Neural cell (in vitro differentiated cells): ENCODE results near the gene NINJ1. TPM values are rescaled to one million over a fixed set of nuclear protein-coding genes. Genes with fewer than 3 reads are reported as not detected.

Source experiments
- H2AFZ ChIP-seq: fragments of 200-600, 300-800 bp; sonication (generic), shearing (Covaris generic); 2 replicates; pipeline ENCODE4 v1.6.0; 2014; ENCODE audit warnings: low read depth, mild to moderate bottlenecking, antibody characterized with exemption, low read length, moderate library complexity
- H3F3A ChIP-seq: fragments of 200-600 bp; shearing (Covaris generic); 2 replicates; pipeline ENCODE4 v1.6.1; 2016; ENCODE audit warnings: mild to moderate bottlenecking, moderate library complexity, mixed read lengths, antibody characterized with exemption, low read length; ENCODE audit not compliant: insufficient read depth, poor library complexity, severe bottlenecking
- H3K27ac ChIP-seq: fragments of 200-600, 300-800 bp; sonication (generic), shearing (Covaris generic); 2 replicates; pipeline ENCODE4 v1.5.1; 2014; ENCODE audit warnings: mild to moderate bottlenecking, low read length, moderate library complexity
- H3K27me3 ChIP-seq: fragments of 300-800, 200-600 bp; sonication (generic), shearing (Covaris generic); 2 replicates; pipeline ENCODE4 v1.6.0; 2014; ENCODE audit warnings: mild to moderate bottlenecking, low read depth, low read length, moderate library complexity; ENCODE audit not compliant: insufficient read depth
- H3K36me3 ChIP-seq: fragments of 300-800, 200-600 bp; sonication (generic), shearing (Covaris generic); 2 replicates; pipeline ENCODE4 v1.5.1; 2014; ENCODE audit warnings: mild to moderate bottlenecking, antibody characterized with exemption, low read length, moderate library complexity; ENCODE audit not compliant: insufficient read depth
- H3K4me2 ChIP-seq: fragments of 300-800, 200-600 bp; sonication (generic), shearing (Covaris generic); 2 replicates; pipeline ENCODE4 v1.6.0; 2014; ENCODE audit warnings: mild to moderate bottlenecking, low read length
- H3K4me3 ChIP-seq: fragments of 300-800, 200-600 bp; sonication (generic), shearing (Covaris generic); 2 replicates; pipeline ENCODE4 v1.5.1; 2014; ENCODE audit warnings: mild to moderate bottlenecking, low read length, moderate library complexity
- H3K79me2 ChIP-seq: fragments of 200-600 bp; shearing (Covaris generic); replicated peaks from 2 replicates; pipeline ENCODE4 v1.6.0; 2014; ENCODE audit warnings: mild to moderate bottlenecking, low read length, moderate library complexity; ENCODE audit not compliant: insufficient read depth
- H3K9ac ChIP-seq: fragments of 300-800, 200-600 bp; sonication (generic), shearing (Covaris generic); 2 replicates; pipeline ENCODE4 v1.6.1; 2016; ENCODE audit warnings: mild to moderate bottlenecking, low read length, mixed read lengths
- H3K9me2 ChIP-seq: fragments of 200-600 bp; shearing (Covaris generic); 2 replicates; pipeline ENCODE4 v1.6.1; 2016; ENCODE audit warnings: mild to moderate bottlenecking, low read length, mixed read lengths; ENCODE audit not compliant: insufficient read depth
- H3K9me3 ChIP-seq: fragments of 200-600, 300-800 bp; sonication (generic), shearing (Covaris generic); 2 replicates; pipeline ENCODE4 v1.6.1; 2016; ENCODE audit warnings: mild to moderate bottlenecking, mixed run types, low read length, moderate library complexity, mixed read lengths
- H4K20me1 ChIP-seq: fragments of 200-600 bp; shearing (Covaris generic); 2 replicates; pipeline ENCODE4 v1.6.1; 2016; ENCODE audit warnings: mild to moderate bottlenecking, mixed run types; ENCODE audit not compliant: insufficient read depth
- EP300 ChIP-seq: fragments of 450-650 bp; conservative IDR thresholded peaks from 2 replicates; pipeline ENCODE4 v1.6.1; 2014; ENCODE audit warnings: antibody characterized with exemption, mild to moderate bottlenecking, moderate library complexity; ENCODE audit not compliant: poor library complexity, severe bottlenecking
- EZH2 ChIP-seq: fragments of 200-600, 300-800 bp; shearing (Covaris generic), sonication (generic); IDR thresholded peaks from 2 replicates; pipeline ENCODE4 v1.6.1; 2014; ENCODE audit warnings: antibody characterized with exemption, low read length, borderline replicate concordance, mild to moderate bottlenecking; ENCODE audit not compliant: insufficient read depth, poor library complexity, severe bottlenecking
- MXI1 ChIP-seq: fragments of 450-650 bp; conservative IDR thresholded peaks from 2 replicates; pipeline ENCODE4 v1.6.1; 2014; ENCODE audit warnings: antibody characterized with exemption, mild to moderate bottlenecking; ENCODE audit not compliant: poor library complexity, severe bottlenecking
- POLR2AphosphoS5 ChIP-seq: IDR thresholded peaks from 2 replicates; pipeline ENCODE4 v1.6.1; 2012
- RAD21 ChIP-seq: fragments of 450-650 bp; conservative IDR thresholded peaks from 2 replicates; pipeline ENCODE4 v1.6.1; 2014; ENCODE audit warnings: antibody characterized with exemption, mild to moderate bottlenecking, moderate library complexity
- REST ChIP-seq: IDR thresholded peaks from 2 replicates; pipeline ENCODE4 v1.6.1; 2012; ENCODE audit warnings: borderline replicate concordance
- SMC3 ChIP-seq: fragments of 450-650 bp; conservative IDR thresholded peaks from 2 replicates; pipeline ENCODE4 v1.6.1; 2014; ENCODE audit warnings: antibody characterized with exemption, mild to moderate bottlenecking, moderate library complexity; ENCODE audit not compliant: poor library complexity
- TAF1 ChIP-seq: IDR thresholded peaks from 2 replicates; pipeline ENCODE4 v1.6.1; 2012; ENCODE audit warnings: low read depth
- polyA plus RNA-seq: library from polyadenylated mRNA; depleted of rRNA; stranded (reverse); fragments of >200 nt; gene quantifications from 2 replicates; pipeline ENCODE4 v1.2.3, GENCODE V29; 2014
- TF ChIP-seq, protein P1 (sequence below): fragments of 450-650 bp; IDR thresholded peaks from 2 replicates; pipeline ENCODE4 v1.5.1; 2014; ENCODE audit warnings: antibody characterized with exemption, mild to moderate bottlenecking, moderate library complexity; ENCODE audit not compliant: poor library complexity, severe bottlenecking

Gene NINJ1
- polyA plus RNA-seq, 1 donor from 2014 or later: 2.7 TPM

- H3K79me2 ChIP-seq: no peaks in the 10 kb centered on the region
- H4K20me1 ChIP-seq: no peaks in the 10 kb centered on the region
- H2AFZ ChIP-seq: no peak overlapping the region
- no peak overlapping the region for H3K9ac ChIP-seq
- H3K4me2 ChIP-seq: no peak overlapping the region
- no peaks in the 10 kb centered on the region for H3K9me3 ChIP-seq
- no peaks in the 10 kb centered on the region for H3K27me3 ChIP-seq
- H3K9me2 ChIP-seq: no peaks in the 10 kb centered on the region
- no peaks in the 10 kb centered on the region for H3F3A ChIP-seq
- TF ChIP-seq REST (no peak), POLR2AphosphoS5 (no peak), EP300 (no peak), MXI1 (no peak), EZH2 (no peak), TAF1 (no peak), RAD21 (no peak), SMC3 (no peak)
- TF ChIP-seq, protein P1, sequence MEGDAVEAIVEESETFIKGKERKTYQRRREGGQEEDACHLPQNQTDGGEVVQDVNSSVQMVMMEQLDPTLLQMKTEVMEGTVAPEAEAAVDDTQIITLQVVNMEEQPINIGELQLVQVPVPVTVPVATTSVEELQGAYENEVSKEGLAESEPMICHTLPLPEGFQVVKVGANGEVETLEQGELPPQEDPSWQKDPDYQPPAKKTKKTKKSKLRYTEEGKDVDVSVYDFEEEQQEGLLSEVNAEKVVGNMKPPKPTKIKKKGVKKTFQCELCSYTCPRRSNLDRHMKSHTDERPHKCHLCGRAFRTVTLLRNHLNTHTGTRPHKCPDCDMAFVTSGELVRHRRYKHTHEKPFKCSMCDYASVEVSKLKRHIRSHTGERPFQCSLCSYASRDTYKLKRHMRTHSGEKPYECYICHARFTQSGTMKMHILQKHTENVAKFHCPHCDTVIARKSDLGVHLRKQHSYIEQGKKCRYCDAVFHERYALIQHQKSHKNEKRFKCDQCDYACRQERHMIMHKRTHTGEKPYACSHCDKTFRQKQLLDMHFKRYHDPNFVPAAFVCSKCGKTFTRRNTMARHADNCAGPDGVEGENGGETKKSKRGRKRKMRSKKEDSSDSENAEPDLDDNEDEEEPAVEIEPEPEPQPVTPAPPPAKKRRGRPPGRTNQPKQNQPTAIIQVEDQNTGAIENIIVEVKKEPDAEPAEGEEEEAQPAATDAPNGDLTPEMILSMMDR: no peak
- no peaks in the 10 kb centered on the region for H3K36me3 ChIP-seq
- no peak overlapping the region for H3K4me3 ChIP-seq
- H3K27ac ChIP-seq: no peak overlapping the region
Observed at GRCh38 chr9:93111371-93112115, 22.5 kb downstream of the NINJ1 start.

- H2AFZ ChIP-seq: no peak overlapping the region
- no peak overlapping the region for H3K4me3 ChIP-seq
- H4K20me1 ChIP-seq: no peaks in the 10 kb centered on the region
- H3F3A ChIP-seq: no peaks in the 10 kb centered on the region
- TF ChIP-seq TAF1 (no peak), RAD21 (no peak), REST (no peak), MXI1 (no peak), SMC3 (no peak), POLR2AphosphoS5 (no peak), EP300 (no peak), EZH2 (no peak)
- TF ChIP-seq, protein P1: no peak
- H3K9me3 ChIP-seq: no peaks in the 10 kb centered on the region
- no peak overlapping the region for H3K27ac ChIP-seq
- no peak overlapping the region for H3K4me2 ChIP-seq
- no peaks in the 10 kb centered on the region for H3K79me2 ChIP-seq
- no peaks in the 10 kb centered on the region for H3K36me3 ChIP-seq
- no peaks in the 10 kb centered on the region for H3K9me2 ChIP-seq
- H3K9ac ChIP-seq: no peak overlapping the region
- H3K27me3 ChIP-seq: no peaks in the 10 kb centered on the region
Observed at GRCh38 chr9:93111001-93111370, 23.1 kb downstream of the NINJ1 start.
